Gastroesophageal sphincter (tissue), 3 donors: ENCODE measurements around the gene SUMO4.

Experiments
- EP300 ChIP-seq: sonication (generic); formaldehyde crosslinking; IDR thresholded peaks from one replicate; pipeline ENCODE4 v1.6.1; 2017; ENCODE audit warnings: antibody characterized with exemption, mild to moderate bottlenecking
- POLR2A ChIP-seq, 2 donors: fragments of 450-650 bp; IDR thresholded peaks; one replicate each; pipeline ENCODE4 v1.6.1; 2017; ENCODE audit warnings: antibody characterized with exemption in 2 of 2, mild to moderate bottlenecking in 2 of 2, moderate library complexity in 1 of 2
- POLR2AphosphoS5 ChIP-seq: sonication (generic); formaldehyde crosslinking; IDR thresholded peaks from one replicate; pipeline ENCODE4 v1.6.1; 2017; ENCODE audit warnings: antibody characterized with exemption
- TF ChIP-seq, protein P1 (sequence below), 4 experiments: fragments of 200-600 bp in 2 of 4; fragments of 450-650 bp in 2 of 4; sonication (generic) in 1 of 4; IDR thresholded peaks; one replicate each; pipeline ENCODE4 v1.5.1; 2017 to 2019; ENCODE audit warnings: antibody characterized with exemption in 4 of 4, mild to moderate bottlenecking in 2 of 4, moderate library complexity in 2 of 4

GRCh38 chr6:149429427-149430360, 29.6 kb downstream of the SUMO4 start:
- TF ChIP-seq POLR2A (IDR thresholded peaks at IDR 0.05) (no peak), EP300 (no peak), POLR2AphosphoS5 (no peak)
- TF ChIP-seq, protein P1, sequence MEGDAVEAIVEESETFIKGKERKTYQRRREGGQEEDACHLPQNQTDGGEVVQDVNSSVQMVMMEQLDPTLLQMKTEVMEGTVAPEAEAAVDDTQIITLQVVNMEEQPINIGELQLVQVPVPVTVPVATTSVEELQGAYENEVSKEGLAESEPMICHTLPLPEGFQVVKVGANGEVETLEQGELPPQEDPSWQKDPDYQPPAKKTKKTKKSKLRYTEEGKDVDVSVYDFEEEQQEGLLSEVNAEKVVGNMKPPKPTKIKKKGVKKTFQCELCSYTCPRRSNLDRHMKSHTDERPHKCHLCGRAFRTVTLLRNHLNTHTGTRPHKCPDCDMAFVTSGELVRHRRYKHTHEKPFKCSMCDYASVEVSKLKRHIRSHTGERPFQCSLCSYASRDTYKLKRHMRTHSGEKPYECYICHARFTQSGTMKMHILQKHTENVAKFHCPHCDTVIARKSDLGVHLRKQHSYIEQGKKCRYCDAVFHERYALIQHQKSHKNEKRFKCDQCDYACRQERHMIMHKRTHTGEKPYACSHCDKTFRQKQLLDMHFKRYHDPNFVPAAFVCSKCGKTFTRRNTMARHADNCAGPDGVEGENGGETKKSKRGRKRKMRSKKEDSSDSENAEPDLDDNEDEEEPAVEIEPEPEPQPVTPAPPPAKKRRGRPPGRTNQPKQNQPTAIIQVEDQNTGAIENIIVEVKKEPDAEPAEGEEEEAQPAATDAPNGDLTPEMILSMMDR (IDR thresholded peaks at IDR 0.05) = no peak
